Measurements from ENCODE around the gene PTPRA. TPM values are rescaled to one million over a fixed set of nuclear protein-coding genes. Genes with fewer than 3 reads are reported as not detected.

PTPRA gene
- total RNA-seq, 1 donor from 2014 or later: 59.5 TPM

DNA sequence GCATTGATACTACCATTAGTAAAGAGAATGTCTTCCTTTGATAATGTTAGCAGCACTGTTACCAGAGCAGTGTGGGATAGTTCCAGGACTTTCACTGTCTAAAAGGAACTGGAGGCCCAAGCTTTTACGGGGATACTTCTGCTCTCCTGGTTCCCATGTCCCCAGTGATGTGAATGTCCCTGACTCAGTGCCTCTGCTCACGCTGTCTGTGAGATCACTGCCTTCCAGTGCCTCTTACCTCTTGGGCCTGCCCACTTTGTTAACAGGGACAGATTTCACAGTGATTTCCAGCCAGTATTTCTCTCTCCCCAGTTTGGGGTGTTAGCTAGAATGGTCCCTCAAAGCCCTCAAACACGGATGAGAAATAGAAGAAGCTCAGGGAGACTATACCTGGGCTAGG is 14.4 kb downstream of the PTPRA start:
- H3K36me3 Mint-ChIP-seq (ENCODE audit: unreplicated experiment): no peaks in the 10 kb centered on the region
- H3K4me3 Mint-ChIP-seq (ENCODE audit: unreplicated experiment): no peak overlapping the region
- no peaks in the 10 kb centered on the region for H3K27me3 Mint-ChIP-seq (ENCODE audit: unreplicated experiment)

DNA sequence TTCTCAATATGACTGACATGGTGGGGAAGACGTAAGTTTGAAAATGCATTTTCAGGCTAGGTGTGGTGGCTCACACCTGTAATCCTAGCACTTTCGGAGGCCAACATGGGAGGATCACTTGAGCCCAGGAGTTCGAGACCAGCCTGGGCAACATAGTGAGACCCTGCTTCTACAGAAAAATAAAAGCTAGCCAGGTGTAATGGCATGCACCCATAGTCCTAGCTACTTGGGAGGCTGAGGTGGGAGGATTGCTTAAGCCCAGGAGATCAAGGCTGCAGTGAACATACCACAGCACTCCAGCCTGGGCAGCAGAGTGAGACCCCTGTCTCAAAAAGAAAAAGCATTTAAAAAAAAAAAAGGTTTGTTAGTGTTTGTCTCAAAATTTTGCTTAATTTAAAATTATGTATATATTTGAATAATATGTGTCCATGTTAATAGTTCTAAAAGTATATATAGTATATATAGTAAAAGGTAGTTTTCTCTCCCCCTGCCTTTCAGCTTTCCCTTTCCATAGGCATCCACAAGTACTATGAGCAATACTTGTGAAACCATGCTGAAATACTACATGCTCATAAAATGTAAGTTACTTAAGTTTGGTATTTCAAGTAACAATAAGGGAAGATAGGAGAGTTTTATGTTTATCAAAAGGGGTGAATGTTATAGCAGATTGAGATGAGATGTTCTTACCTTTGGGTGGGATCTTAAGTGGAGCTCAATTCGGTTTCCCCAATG is 15.1 kb downstream of the PTPRA start:
- no peak overlapping the region for H3K27ac Mint-ChIP-seq (ENCODE audit: unreplicated experiment)
- TF ChIP-seq, protein P1, sequence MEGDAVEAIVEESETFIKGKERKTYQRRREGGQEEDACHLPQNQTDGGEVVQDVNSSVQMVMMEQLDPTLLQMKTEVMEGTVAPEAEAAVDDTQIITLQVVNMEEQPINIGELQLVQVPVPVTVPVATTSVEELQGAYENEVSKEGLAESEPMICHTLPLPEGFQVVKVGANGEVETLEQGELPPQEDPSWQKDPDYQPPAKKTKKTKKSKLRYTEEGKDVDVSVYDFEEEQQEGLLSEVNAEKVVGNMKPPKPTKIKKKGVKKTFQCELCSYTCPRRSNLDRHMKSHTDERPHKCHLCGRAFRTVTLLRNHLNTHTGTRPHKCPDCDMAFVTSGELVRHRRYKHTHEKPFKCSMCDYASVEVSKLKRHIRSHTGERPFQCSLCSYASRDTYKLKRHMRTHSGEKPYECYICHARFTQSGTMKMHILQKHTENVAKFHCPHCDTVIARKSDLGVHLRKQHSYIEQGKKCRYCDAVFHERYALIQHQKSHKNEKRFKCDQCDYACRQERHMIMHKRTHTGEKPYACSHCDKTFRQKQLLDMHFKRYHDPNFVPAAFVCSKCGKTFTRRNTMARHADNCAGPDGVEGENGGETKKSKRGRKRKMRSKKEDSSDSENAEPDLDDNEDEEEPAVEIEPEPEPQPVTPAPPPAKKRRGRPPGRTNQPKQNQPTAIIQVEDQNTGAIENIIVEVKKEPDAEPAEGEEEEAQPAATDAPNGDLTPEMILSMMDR (IDR thresholded peaks at IDR 0.05; ENCODE audit: partially characterized antibody, unreplicated experiment): no peak
- no peak for DNase-seq
- no peaks in the 10 kb centered on the region for H3K27me3 Mint-ChIP-seq (ENCODE audit: unreplicated experiment)
- no peaks in the 10 kb centered on the region for H3K9me3 Mint-ChIP-seq (ENCODE audit: unreplicated experiment)
- H3K4me3 Mint-ChIP-seq (ENCODE audit: unreplicated experiment): no peak overlapping the region
- no peaks in the 10 kb centered on the region for H3K36me3 Mint-ChIP-seq (ENCODE audit: unreplicated experiment)
- no peaks in the 10 kb centered on the region for H3K4me1 Mint-ChIP-seq (ENCODE audit: low read depth, unreplicated experiment)

More for the DNA sequence above, 14.4 kb downstream of the PTPRA start:
- TF ChIP-seq, protein P1 (IDR thresholded peaks at IDR 0.05; ENCODE audit: partially characterized antibody, unreplicated experiment): no peak
- H3K4me1 Mint-ChIP-seq (ENCODE audit: low read depth, unreplicated experiment): no peaks in the 10 kb centered on the region
- no peak for DNase-seq
- no peak overlapping the region for H3K27ac Mint-ChIP-seq (ENCODE audit: unreplicated experiment)
- no peaks in the 10 kb centered on the region for H3K9me3 Mint-ChIP-seq (ENCODE audit: unreplicated experiment)

DNA sequence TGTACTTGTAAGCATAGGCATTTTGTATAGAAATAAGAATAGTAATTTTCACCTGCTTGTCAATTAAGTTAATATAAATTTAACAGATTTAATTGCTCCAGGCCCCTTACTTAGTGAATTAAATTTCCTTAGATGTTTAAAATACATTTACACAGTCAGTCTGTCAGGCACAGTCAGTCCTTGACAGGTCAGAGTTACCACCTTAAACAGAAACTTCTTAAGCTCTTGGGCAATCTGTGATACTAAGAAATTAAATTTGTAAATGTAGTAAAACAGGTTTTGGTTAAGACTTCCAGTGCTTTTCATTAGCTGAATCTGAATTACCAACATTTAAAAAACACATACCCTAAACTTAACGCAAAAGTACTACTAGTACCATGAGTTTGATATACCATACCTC is 15.9 kb downstream of the PTPRA start:
- H3K36me3 Mint-ChIP-seq (ENCODE audit: unreplicated experiment): no peaks in the 10 kb centered on the region
- H3K4me1 Mint-ChIP-seq (ENCODE audit: low read depth, unreplicated experiment): no peaks in the 10 kb centered on the region
- H3K27me3 Mint-ChIP-seq (ENCODE audit: unreplicated experiment): no peaks in the 10 kb centered on the region
- no peaks in the 10 kb centered on the region for H3K9me3 Mint-ChIP-seq (ENCODE audit: unreplicated experiment)
- TF ChIP-seq, protein P1 (IDR thresholded peaks at IDR 0.05; ENCODE audit: partially characterized antibody, unreplicated experiment): no peak
- no peak overlapping the region for H3K27ac Mint-ChIP-seq (ENCODE audit: unreplicated experiment)
- no peak overlapping the region for H3K4me3 Mint-ChIP-seq (ENCODE audit: unreplicated experiment)
- no peak for DNase-seq

DNA sequence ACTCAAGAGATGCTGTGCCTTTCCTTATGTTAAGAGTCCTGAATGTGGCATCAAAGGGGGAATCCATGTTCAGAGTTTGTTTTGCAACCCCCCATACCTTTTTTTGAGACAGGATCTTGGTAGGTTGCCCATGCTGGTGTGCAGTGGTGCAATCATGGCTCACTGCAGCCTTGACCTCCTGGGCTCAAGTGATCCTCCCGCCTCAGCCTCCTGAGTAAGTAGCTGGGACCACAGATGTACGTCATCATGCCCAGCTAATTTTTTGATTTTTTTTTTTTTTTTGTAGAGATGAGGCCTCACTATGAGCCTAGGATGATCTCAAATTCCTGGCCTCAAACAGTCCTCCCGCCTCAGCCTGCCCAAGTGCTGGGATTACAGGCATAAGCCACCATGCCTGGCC is 16.5 kb downstream of the PTPRA start:
- Mint-ChIP-seq H3K27ac (ENCODE audit: unreplicated experiment) (no peak overlapping the region), H3K4me1 (ENCODE audit: low read depth, unreplicated experiment) (no peaks in the 10 kb centered on the region), H3K9me3 (ENCODE audit: unreplicated experiment) (no peaks in the 10 kb centered on the region), H3K27me3 (ENCODE audit: unreplicated experiment) (no peaks in the 10 kb centered on the region), H3K36me3 (ENCODE audit: unreplicated experiment) (no peaks in the 10 kb centered on the region), H3K4me3 (ENCODE audit: unreplicated experiment) (no peak overlapping the region)
- DNase-seq: no peak
- TF ChIP-seq, protein P1 (IDR thresholded peaks at IDR 0.05; ENCODE audit: partially characterized antibody, unreplicated experiment): no peak

- no peaks in the 10 kb centered on the region for H3K9me3 Mint-ChIP-seq (ENCODE audit: unreplicated experiment)
- H3K4me1 Mint-ChIP-seq (ENCODE audit: low read depth, unreplicated experiment): no peaks in the 10 kb centered on the region
- no peak overlapping the region for H3K27ac Mint-ChIP-seq (ENCODE audit: unreplicated experiment)
- TF ChIP-seq, protein P1 (IDR thresholded peaks at IDR 0.05; ENCODE audit: partially characterized antibody, unreplicated experiment): no peak
- no peak overlapping the region for H3K4me3 Mint-ChIP-seq (ENCODE audit: unreplicated experiment)
- no peaks in the 10 kb centered on the region for H3K36me3 Mint-ChIP-seq (ENCODE audit: unreplicated experiment)
- no peaks in the 10 kb centered on the region for H3K27me3 Mint-ChIP-seq (ENCODE audit: unreplicated experiment)
- no peak for DNase-seq
Measured at GRCh38 chr20:2890742-2891141, 17.5 kb downstream of the PTPRA start.
